ENCODE results near the gene VPS11. TPM values are rescaled to one million over a fixed set of nuclear protein-coding genes. Genes with fewer than 3 reads are reported as not detected.
"Not testable (repeated sequence)": the region's sequence is repeated elsewhere in the genome, so short reads cannot be mapped to it uniquely, and the experiment has no call there.

VPS11 gene
- total RNA-seq, 1 donor from 2014 or later: 33.4 TPM

DNA sequence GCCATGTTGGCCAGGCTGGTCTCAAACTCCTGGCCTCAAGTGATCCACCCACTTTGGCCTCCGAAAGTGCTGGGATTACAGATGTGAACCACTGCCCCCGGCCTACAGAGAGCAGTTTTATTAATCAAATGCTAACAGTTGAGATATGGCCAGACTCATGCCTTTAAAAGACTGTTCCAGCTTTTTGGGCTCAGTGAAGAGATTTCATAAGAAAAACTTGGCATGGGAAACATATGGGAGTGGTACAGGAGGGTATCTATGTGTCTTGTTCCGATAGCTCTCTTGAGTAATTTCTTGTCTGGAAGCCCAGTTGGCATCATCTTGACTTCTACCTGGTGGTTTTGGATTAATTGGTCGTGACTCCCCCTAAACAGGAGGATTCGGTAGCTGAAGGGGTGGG lies 28.7 kb upstream of the VPS11 start:
- no peak for DNase-seq (ENCODE audit: low spot score)

GRCh38 chr11:119039471-119039870 lies 28.1 kb upstream of the VPS11 start:
- DNase-seq (ENCODE audit: low spot score): not testable (repeated sequence)

DNA sequence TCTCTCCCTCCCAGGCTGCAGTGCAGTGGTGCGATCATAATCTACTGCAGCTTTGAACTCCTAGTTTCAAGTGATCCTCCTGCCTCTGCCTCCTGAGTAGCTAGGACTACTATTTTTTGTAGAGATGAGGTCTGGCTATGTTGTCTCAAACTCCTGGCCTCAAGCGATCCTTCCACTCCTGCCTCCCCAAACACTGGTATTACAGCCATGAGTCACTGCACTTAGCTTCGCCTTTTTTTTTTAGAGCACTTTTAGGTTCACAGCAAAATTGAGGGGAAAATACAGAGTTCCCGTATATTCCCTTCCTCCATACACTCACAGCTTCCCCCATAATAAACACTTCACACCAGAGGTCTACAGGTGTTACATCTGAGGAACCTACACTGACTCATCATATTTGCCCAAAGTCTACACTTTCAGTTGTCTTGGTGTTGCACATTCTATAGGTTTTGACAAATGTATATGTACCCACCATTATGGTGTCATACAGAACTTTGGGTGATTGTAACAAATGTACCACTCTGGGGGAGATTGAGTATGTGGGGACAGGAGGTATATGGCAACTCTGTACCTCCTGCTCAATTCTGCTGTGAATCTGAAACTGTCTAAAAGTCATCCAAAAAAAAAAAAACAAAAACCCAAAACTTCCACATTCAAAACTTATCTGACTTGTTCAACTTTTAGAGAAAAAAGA lies 25.6 kb upstream of the VPS11 start:
- no peak for DNase-seq (ENCODE audit: low spot score)

GRCh38 chr11:119042927-119043326 lies 24.7 kb upstream of the VPS11 start:
- DNase-seq (ENCODE audit: low spot score): no peak

DNA sequence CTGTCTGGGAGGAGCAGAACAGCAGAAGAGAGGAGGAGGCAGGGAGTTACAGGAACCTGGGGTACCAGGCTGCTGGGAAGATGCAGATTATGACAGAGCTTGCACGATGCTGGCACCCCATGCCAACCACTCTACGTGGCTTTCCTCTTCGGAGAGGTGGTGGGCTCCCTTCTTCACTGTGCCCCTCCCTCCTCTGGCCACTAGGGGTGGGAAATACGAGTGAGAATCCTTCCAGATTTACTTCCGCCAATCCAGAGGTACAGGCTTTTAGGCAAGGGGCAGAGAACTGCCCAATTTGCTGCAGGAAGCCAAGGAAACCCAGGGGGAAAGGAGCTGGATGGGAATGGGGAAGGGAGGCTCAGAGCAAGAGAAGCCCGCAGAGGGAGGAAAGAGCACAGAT lies 22.9 kb upstream of the VPS11 start:
- no peak for DNase-seq (ENCODE audit: low spot score)

GRCh38 chr11:119046489-119046888 lies 21.1 kb upstream of the VPS11 start:
- DNase-seq (ENCODE audit: low spot score): no peak

GRCh38 chr11:119047205-119047604 lies 20.4 kb upstream of the VPS11 start:
- no peak for DNase-seq (ENCODE audit: low spot score)

DNA sequence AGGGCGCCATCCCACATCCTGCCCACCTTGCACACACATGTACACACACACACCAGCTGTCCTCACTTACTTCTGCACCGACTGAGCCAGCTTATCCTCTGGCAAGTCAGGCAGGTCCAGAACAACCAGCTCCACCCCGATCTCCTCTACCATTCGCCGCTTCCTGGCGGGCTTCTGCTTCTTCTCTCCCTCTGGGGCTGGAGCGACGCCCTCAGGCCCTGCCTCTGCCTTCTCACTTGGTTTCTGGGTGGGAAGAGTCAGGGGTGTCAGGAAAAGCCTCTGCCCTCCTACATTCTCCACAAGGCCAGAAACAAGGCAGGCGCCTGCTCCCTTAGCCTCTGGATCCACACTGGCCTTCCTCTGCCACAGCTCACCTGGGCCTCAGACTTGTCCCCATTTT lies 19.0 kb upstream of the VPS11 start:
- no peak for DNase-seq (ENCODE audit: low spot score)

DNA sequence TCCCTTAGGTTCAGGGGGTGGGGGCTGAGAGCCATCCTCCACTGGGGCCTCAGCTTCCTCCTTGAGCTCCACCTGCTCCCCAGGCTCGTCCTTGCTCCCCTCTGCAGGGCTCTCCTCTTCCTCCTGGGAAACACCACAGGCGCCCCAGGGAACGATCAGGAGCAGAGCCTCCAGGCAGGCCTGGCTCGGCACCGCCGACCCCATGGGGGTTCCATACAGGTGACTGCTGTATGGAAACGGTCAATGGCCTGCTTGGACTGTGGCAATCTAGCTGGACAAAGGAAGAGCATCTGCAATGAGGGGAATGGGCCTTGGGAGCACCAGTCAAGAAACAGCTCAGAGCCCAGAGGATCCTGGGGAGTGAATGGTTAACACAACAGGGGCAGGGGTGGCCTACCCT lies 18.5 kb upstream of the VPS11 start:
- no peak for DNase-seq (ENCODE audit: low spot score)

DNA sequence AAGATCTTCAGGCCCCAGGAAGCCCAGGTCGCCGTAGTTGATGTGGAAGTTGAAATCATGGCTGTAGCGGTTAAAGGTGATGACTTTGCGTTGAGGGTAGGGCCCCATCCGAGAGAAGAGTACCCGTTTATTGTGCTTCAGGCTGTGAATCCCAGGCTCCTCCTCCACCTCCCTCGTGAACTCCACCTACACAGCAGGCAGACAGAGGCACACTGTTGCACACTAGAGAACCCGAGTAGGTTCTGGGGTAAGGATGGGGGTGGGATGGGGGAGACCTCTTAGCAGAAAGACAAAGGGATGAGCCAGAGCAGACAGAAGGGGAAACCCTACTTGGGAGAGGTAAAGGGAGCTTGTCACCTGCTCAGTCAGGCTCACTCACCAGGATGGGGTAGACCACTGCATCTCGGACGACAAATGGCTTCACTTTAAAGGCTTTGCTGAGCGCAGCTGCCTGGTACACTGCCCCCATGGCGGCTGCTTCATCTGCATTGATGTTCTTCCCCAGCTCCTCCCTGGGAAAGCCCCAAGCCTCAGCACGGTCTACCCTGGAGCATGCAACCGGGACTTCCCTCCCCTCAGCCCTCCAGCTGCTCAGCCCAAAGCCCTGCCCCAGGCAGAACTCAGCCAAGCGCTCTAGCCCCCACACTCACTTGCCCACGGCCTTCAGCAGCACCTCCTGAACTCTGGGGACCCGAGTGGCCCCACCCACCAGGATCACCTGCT lies 16.0 kb upstream of the VPS11 start:
- no peak for DNase-seq (ENCODE audit: low spot score)

- no peak for DNase-seq (ENCODE audit: low spot score)
Measured at GRCh38 chr11:119052163-119052814, 15.3 kb upstream of the VPS11 start.

DNA sequence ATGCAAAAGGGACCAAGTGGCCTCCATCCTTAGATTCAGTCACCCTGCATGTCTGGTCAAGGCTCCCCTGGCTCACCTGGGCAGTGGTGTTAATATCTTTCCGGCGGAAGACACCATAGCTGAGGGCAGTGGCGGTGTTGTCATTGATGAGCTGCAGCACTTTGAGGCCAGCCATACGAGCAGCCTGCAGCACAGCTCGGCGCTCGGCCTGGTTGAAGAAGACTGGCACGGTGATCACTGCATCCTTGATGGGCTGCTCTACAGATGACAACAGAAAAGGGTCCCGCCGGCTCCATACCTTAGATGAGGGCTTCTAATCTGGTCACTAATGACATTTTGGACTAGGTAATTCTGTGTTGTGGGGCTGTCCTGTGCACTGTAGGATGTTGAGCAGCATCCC lies 13.2 kb upstream of the VPS11 start:
- no peak for DNase-seq (ENCODE audit: low spot score)

DNA sequence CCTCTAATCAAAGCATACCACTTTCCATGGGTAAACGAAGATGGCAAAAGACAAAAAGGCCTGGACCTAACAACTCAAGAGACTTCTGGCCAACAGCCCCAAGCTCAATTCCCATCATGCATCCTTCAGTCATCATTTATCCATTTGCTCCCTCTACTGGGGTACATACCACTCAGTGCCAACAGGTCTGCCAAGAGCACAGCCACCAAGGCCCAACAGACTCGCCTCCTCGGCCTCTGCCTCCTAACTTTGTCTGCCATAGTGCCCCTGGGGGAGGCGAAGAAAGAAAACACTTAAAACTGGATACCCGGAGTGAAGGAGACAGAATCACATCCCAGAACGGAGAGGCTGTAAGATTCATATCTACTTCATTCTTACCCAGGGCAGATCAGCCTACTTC lies 11.7 kb upstream of the VPS11 start:
- no peak for DNase-seq (ENCODE audit: low spot score)

GRCh38 chr11:119056421-119056999 lies 11.1 kb upstream of the VPS11 start:
- peak; percentile 17 for DNase-seq (ENCODE audit: low spot score)

- DNase-seq (ENCODE audit: low spot score): peak; percentile 99
Measured at GRCh38 chr11:119057000-119057769, 10.4 kb upstream of the VPS11 start, which contains the start of gene HYOU1. TSS of gene HYOU1 (minus strand) at chr11:119057205. CDS start at chr11:119056160, 1,045 bp downstream.

DNA sequence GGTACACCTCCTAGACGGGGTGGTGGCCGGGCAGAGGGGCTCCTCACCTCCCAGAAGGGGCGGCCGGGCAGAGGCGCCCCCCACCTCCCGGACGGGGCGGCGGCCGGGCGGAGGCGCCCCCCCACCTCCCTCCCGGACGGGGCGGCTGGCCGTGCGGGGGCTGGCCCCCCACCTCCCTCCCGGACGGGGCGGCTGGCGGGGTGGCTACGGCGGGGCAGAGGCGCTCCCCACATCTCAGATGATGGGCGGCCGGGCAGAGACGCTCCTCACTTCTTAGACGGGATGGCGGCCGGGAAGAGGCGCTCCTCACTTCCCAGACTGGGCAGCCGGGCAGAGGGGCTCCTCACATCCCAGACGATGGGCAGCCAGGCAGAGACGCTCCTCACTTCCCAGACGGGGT lies 8.5 kb upstream of the VPS11 start:
- DNase-seq (ENCODE audit: low spot score): not testable (repeated sequence)

DNA sequence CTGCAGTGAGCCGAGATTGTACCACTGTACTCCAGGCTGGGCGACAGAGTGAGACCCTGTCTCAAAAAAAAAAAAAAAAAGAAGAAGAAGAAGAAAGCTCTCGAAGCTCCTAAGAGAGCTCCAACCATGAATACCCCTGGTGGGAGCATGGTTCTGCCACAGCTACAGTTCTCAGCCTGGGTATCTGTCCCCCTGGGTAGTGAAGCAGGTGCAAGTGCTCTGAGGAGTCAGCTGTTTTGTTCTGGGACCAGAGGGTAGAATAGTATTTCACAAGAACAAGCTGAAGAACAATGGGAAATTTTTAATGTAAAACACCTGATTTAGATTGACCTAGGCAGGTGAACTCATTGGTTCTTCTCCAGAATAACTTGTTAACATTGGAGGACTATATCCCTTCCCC lies 6.4 kb upstream of the VPS11 start:
- DNase-seq (ENCODE audit: low spot score): no peak

- DNase-seq (ENCODE audit: low spot score): no peak
Measured at GRCh38 chr11:119062779-119063178, 4.8 kb upstream of the VPS11 start.

GRCh38 chr11:119065369-119065768 lies 2.2 kb upstream of the VPS11 start:
- no peak for DNase-seq (ENCODE audit: low spot score)

- DNase-seq (ENCODE audit: low spot score): no peak
Measured at GRCh38 chr11:119077839-119078238, 10.2 kb downstream of the VPS11 start.

DNA sequence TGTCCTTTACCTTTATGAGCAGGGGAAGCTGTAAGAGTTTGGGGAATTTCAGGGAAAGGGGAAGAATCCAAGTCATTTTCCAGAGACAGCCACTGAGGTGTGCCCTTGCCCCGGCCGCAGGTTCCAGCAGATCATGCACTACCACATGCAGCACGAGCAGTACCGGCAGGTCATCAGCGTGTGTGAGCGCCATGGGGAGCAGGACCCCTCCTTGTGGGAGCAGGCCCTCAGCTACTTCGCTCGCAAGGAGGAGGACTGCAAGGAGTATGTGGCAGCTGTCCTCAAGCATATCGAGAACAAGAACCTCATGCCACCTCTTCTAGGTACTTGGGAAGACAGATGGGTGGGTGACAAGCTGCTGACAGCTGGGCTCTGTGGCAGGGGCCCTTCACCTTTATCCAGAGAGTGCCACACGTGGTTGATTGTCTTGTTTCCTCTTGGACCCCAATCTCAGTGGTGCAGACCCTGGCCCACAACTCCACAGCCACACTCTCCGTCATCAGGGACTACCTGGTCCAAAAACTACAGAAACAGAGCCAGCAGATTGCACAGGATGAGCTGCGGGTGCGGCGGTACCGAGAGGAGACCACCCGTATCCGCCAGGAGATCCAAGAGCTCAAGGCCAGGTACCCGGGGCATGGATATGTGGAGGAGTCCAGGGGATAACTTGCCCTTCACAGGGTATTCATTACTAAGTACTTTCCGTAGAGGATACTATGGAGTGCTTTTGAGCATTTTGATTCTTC lies 11.2 kb downstream of the VPS11 start:
- DNase-seq (ENCODE audit: low spot score): no peak
